ENCODE results near the gene GMPPB. TPM values are rescaled to one million over a fixed set of nuclear protein-coding genes. Genes with fewer than 3 reads are reported as not detected.

GMPPB gene
- total and polyA plus RNA-seq, 2 of the 8 experiments (the other 6 are each of a cell fraction or from before 2014, with no cell fraction given) = 20.9 to 23.9 TPM

GRCh38 chr3:49757197-49757596 is 33.4 kb upstream of the GMPPB start:
- peaks cover 3 to 7% of the 10 kb centered on the region in 2 experiments for H4K20me1 ChIP-seq (replicated peaks in 1 of 2; ENCODE audit: control insufficient read depth in 1 of 2, insufficient read depth in 2 of 2, low read length in 2 of 2)
- H3K36me3 ChIP-seq (ENCODE audit: control insufficient read depth in 2 of 4, insufficient read depth in 4 of 4, low read length in 3 of 4) = no peaks in the 10 kb centered on the region

More at GRCh38 chr3:49757197-49757596, 33.4 kb upstream of the GMPPB start:
- Histone ChIP-seq H3K14ac (ENCODE audit: insufficient read length) (no peak overlapping the region), H3K9me3 (ENCODE audit: insufficient read depth in 2 of 2, low read depth in 1 of 2, low read length in 1 of 2) (no peaks in the 10 kb centered on the region), H3K79me2 (ENCODE audit: control insufficient read depth in 1 of 2, insufficient read depth in 2 of 2, low read length in 2 of 2) (peaks cover 0 to 70% of the 10 kb centered on the region in 2 experiments; a peak in 3 of 4 replicates), H2AFZ (ENCODE audit: low read length) (no peak overlapping the region), H2BK12ac (ENCODE audit: low read depth, low read length) (no peak overlapping the region), H3K4me3 (ENCODE audit: extremely low read depth in 1 of 4, insufficient read depth in 2 of 4, low read depth in 3 of 4, low read length in 4 of 4) (no peak overlapping the region), H2BK15ac (ENCODE audit: low read length) (no peak overlapping the region), H2BK20ac (ENCODE audit: low read length) (no peak overlapping the region), H3K4ac (replicated peaks; ENCODE audit: insufficient read length, low read depth, low read length) (no peak overlapping the region), H3K27me3 (replicated peaks in 1 of 4; ENCODE audit: control insufficient read depth in 3 of 4, extremely low read depth in 1 of 4, insufficient read depth in 3 of 4, low read length in 3 of 4) (no peaks in the 10 kb centered on the region), H2AK5ac (ENCODE audit: low read depth, low read length) (no peak overlapping the region), H3K56ac (replicated peaks; ENCODE audit: insufficient read length, low read depth, low read length) (no peak overlapping the region), H2BK120ac (replicated peaks; ENCODE audit: low read depth, low read length) (no peak overlapping the region), H3K23me2 (ENCODE audit: low read depth, low read length) (no peaks in the 10 kb centered on the region), H4K8ac (ENCODE audit: extremely low read depth, insufficient read depth, low read length) (no peak overlapping the region), H3K27ac (ENCODE audit: low read depth, low read length) (no peak overlapping the region), H3K4me1 (replicated peaks in 1 of 4; ENCODE audit: control insufficient read depth in 3 of 4, insufficient read depth in 4 of 4, low read length in 3 of 4) (no peaks in the 10 kb centered on the region), H3K18ac (ENCODE audit: extremely low read depth, low read length) (no peak overlapping the region), H4K91ac (replicated peaks; ENCODE audit: insufficient read length, low read length) (no peak overlapping the region), H2BK5ac (ENCODE audit: low read depth, low read length) (no peak overlapping the region), H3K79me1 (ENCODE audit: low read depth, low read length) (peaks cover 4% of the 10 kb centered on the region; the same call in 1 of the 2 replicates), H4K5ac (ENCODE audit: insufficient read length, low read depth, low read length) (no peak overlapping the region), H3K9ac (replicated peaks in 1 of 4; ENCODE audit: extremely low read depth in 1 of 4, low read depth in 3 of 4, low read length in 3 of 4) (no peak overlapping the region), H3K4me2 (ENCODE audit: insufficient read depth in 1 of 2, low read depth in 2 of 2, low read length in 2 of 2) (no peak overlapping the region), H3K23ac (ENCODE audit: insufficient read length) (no peak overlapping the region)
- TF ChIP-seq MAX (IDR thresholded peaks at IDR 0.05) (no peak), CREB1 (IDR thresholded peaks at IDR 0.05) (no peak), KDM1A (IDR thresholded peaks at IDR 0.05; ENCODE audit: borderline replicate concordance, low read length) (no peak), KDM4A (IDR thresholded peaks at IDR 0.05; ENCODE audit: low read depth, low read length, severe bottlenecking) (no peak)
- 85% methylated on average over 2 of the region's 2 CpGs; no CpG with 5 or more reads in 1 of the 2 experiments for WGBS, 2 experiments (ENCODE audit: extremely low coverage in 1 of 2, insufficient coverage in 1 of 2, insufficient read length in 1 of 2, insufficient replicate concordance in 2 of 2, low coverage in 1 of 2, low lambda C conversion rate in 2 of 2, missing lambda C conversion rate in 1 of 2)
- FAIRE-seq (no peak), DNase-seq (ENCODE audit: low read depth in 1 of 2, low spot score in 2 of 2) (no peak)
- CTCF ChIA-PET (ENCODE audit: partially characterized antibody) = interaction anchor here (0.6 to 1.7 kb wide), 6 partner anchors 13 to 308 kb away, joined by 3 to 6 read pairs (median 4); no protein-coding TSS in a partner anchor
- POLR2A ChIA-PET (ENCODE audit: partially characterized antibody) = interaction anchor here (0.6 to 1.6 kb wide), 3 partner anchors 29 to 324 kb away, joined by 3 to 5 read pairs (median 4); partner anchors contain the start of genes AMIGO3 and IP6K1

Measured in H1 (cell line).